ENCODE data around the gene LACC1. TPM values are rescaled to one million over a fixed set of nuclear protein-coding genes. Genes with fewer than 3 reads are reported as not detected.

The LACC1 gene
- total and polyA plus RNA-seq, 2 of the 8 experiments (the other 6 are each of a cell fraction or from before 2014, with no cell fraction given), result 0.57 to 3.6 TPM

DNA sequence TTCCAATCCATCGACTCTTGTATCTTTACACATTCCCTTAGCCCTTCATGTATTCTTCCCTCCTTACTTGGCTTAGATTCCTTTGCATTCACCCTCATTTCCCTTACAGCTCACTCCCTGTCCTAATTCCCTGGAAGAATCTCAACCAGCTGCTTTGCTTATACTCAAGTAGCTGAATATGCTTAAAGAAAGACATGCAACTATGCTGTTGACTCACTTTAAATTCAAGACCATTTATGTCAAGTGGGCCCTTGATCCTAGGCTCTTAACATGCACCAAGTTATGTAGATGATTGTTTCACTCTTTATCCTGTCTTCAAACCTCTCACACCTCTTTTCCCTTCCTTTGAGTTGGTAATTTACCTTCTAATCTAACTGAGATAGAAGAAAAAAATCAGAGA, 7.5 kb upstream of the LACC1 start:
- DNase-seq (ENCODE audit: low read depth in 1 of 2, low spot score in 2 of 2), result no peak
- TF ChIP-seq POU5F1 (IDR thresholded peaks at IDR 0.05; ENCODE audit: low read depth, low read length) (no peak), CHD2 (IDR thresholded peaks at IDR 0.05; ENCODE audit: low read length) (no peak), GTF2F1 (IDR thresholded peaks at IDR 0.05; ENCODE audit: borderline replicate concordance, low read depth, low read length) (no peak), CBX8 (IDR thresholded peaks at IDR 0.05; ENCODE audit: borderline replicate concordance, low read depth, low read length) (no peak)

More for the DNA sequence above, 7.5 kb upstream of the LACC1 start:
- ChIA-PET POLR2A (ENCODE audit: partially characterized antibody) (no interaction called here), CTCF (ENCODE audit: partially characterized antibody) (interaction anchor here (0.8 to 1.0 kb wide), 2 partner anchors 36 to 740 kb away, joined by 3 read pairs; no protein-coding TSS in a partner anchor)
- Histone ChIP-seq H2AFZ (ENCODE audit: low read length) (no peak overlapping the region), H3K23ac (ENCODE audit: insufficient read length) (no peak overlapping the region), H2BK120ac (replicated peaks; ENCODE audit: low read depth, low read length) (no peak overlapping the region), H3K79me1 (ENCODE audit: low read depth, low read length) (no peaks in the 10 kb centered on the region), H3K56ac (replicated peaks; ENCODE audit: insufficient read length, low read depth, low read length) (no peak overlapping the region), H4K5ac (ENCODE audit: insufficient read length, low read depth, low read length) (no peak overlapping the region), H2BK15ac (ENCODE audit: low read length) (no peak overlapping the region), H3K4me3 (ENCODE audit: extremely low read depth in 1 of 4, insufficient read depth in 2 of 4, low read depth in 3 of 4, low read length in 4 of 4) (no peak overlapping the region), H3K14ac (ENCODE audit: insufficient read length) (no peak overlapping the region), H3K4ac (replicated peaks; ENCODE audit: insufficient read length, low read depth, low read length) (no peak overlapping the region), H3K79me2 (ENCODE audit: control insufficient read depth in 1 of 2, insufficient read depth in 2 of 2, low read length in 2 of 2) (no peaks in the 10 kb centered on the region), H2BK5ac (ENCODE audit: low read depth, low read length) (no peak overlapping the region), H3K4me1 (replicated peaks in 1 of 4; ENCODE audit: control insufficient read depth in 3 of 4, insufficient read depth in 4 of 4, low read length in 3 of 4) (no peaks in the 10 kb centered on the region), H3K27me3 (replicated peaks in 1 of 4; ENCODE audit: control insufficient read depth in 3 of 4, extremely low read depth in 1 of 4, insufficient read depth in 3 of 4, low read length in 3 of 4) (no peaks in the 10 kb centered on the region), H2AK5ac (ENCODE audit: low read depth, low read length) (no peak overlapping the region), H3K36me3 (ENCODE audit: control insufficient read depth in 2 of 4, insufficient read depth in 4 of 4, low read length in 3 of 4) (no peaks in the 10 kb centered on the region), H4K91ac (replicated peaks; ENCODE audit: insufficient read length, low read length) (no peak overlapping the region), H3K9me3 (ENCODE audit: insufficient read depth in 2 of 2, low read depth in 1 of 2, low read length in 1 of 2) (no peaks in the 10 kb centered on the region), H3K27ac (ENCODE audit: low read depth, low read length) (no peak overlapping the region), H4K20me1 (replicated peaks in 1 of 2; ENCODE audit: control insufficient read depth in 1 of 2, insufficient read depth in 2 of 2, low read length in 2 of 2) (no peaks in the 10 kb centered on the region), H3K4me2 (ENCODE audit: insufficient read depth in 1 of 2, low read depth in 2 of 2, low read length in 2 of 2) (no peak overlapping the region), H2BK12ac (ENCODE audit: low read depth, low read length) (no peak overlapping the region), H3K9ac (replicated peaks in 1 of 4; ENCODE audit: extremely low read depth in 1 of 4, low read depth in 3 of 4, low read length in 3 of 4) (no peak overlapping the region), H3K23me2 (ENCODE audit: low read depth, low read length) (no peaks in the 10 kb centered on the region), H3K18ac (ENCODE audit: extremely low read depth, low read length) (no peak overlapping the region), H2BK20ac (ENCODE audit: low read length) (no peak overlapping the region), H4K8ac (ENCODE audit: extremely low read depth, insufficient read depth, low read length) (no peak overlapping the region)
- 94% methylated on average over 1 of the region's 1 CpG; no CpG with 5 or more reads in 1 of the 2 experiments for WGBS, 2 experiments (ENCODE audit: extremely low coverage in 1 of 2, insufficient coverage in 1 of 2, insufficient read length in 1 of 2, insufficient replicate concordance in 2 of 2, low coverage in 1 of 2, low lambda C conversion rate in 2 of 2, missing lambda C conversion rate in 1 of 2)
- FAIRE-seq, result no peak
